PC-9 (cell line): ENCODE results near the gene DENND4A. TPM values are rescaled to one million over a fixed set of nuclear protein-coding genes. Genes with fewer than 3 reads are reported as not detected.

Experiments
- BruUV-seq: library from RNA; stranded (reverse); fragments of 400-500 nt; replicated peaks from 2 replicates; lab custom pipeline; 2021; lab: Mats Ljungman, UMichigan
- CTCF ChIA-PET: fragments of 300-600 bp; sonication (Branson Sonifier 250); formaldehyde crosslinking; loops from one replicate; lab custom pipeline; 2022; ENCODE audit warnings: antibody characterized with exemption; lab: Charles Lee
- POLR2A ChIA-PET: fragments of 300-600 bp; sonication (Branson Sonifier 250); formaldehyde crosslinking; loops from one replicate; lab custom pipeline; 2022; ENCODE audit warnings: antibody characterized with exemption; ENCODE audit not compliant: unreplicated experiment; lab: Charles Lee
- DNase-seq, 2 experiments: peaks; one replicate each; pipeline versions ENCODE4 v3.0.0 to v3.0.0-alpha.2; 2015 to 2022; ENCODE audit warnings: mixed read lengths in 1 of 2
- H2AFZ ChIP-seq: fragments of 200-600 bp; sonication (generic); 2 replicates; pipeline ENCODE4 v1.8.1; 2017; ENCODE audit warnings: antibody characterized with exemption
- H3F3A ChIP-seq: fragments of 200-600 bp; sonication (generic); 2 replicates; pipeline ENCODE4 v1.8.1; 2017; ENCODE audit warnings: antibody characterized with exemption, mild to moderate bottlenecking, low read depth; ENCODE audit not compliant: insufficient read depth
- H3K27ac ChIP-seq: fragments of 200-600 bp; sonication (generic); 2 replicates; pipeline ENCODE4 v1.6.1; 2016; ENCODE audit warnings: mixed run types
- H3K27me3 ChIP-seq: fragments of 200-600 bp; sonication (generic); 2 replicates; pipeline ENCODE4 v1.6.1; 2016; ENCODE audit warnings: low read depth, mixed run types; ENCODE audit not compliant: insufficient read depth
- H3K36me3 ChIP-seq: fragments of 200-600 bp; sonication (generic); 2 replicates; pipeline ENCODE4 v1.6.1; 2016; ENCODE audit warnings: low read depth, mixed run types
- H3K4me1 ChIP-seq: fragments of 200-600 bp; sonication (generic); replicated peaks from 2 replicates; pipeline ENCODE4 v1.6.1; 2016; ENCODE audit warnings: mixed run types; ENCODE audit not compliant: insufficient read depth
- H3K4me2 ChIP-seq: fragments of 200-600 bp; sonication (generic); 2 replicates; pipeline ENCODE4 v1.6.1; 2017; ENCODE audit warnings: mixed run types
- H3K4me3 ChIP-seq: fragments of 200-600 bp; sonication (generic); 2 replicates; pipeline ENCODE4 v1.6.1; 2016; ENCODE audit warnings: mixed run types
- H3K79me2 ChIP-seq: fragments of 200-600 bp; sonication (generic); 2 replicates; pipeline ENCODE4 v1.6.1; 2017; ENCODE audit warnings: low read depth, mixed run types
- H3K9me2 ChIP-seq: fragments of 200-600 bp; sonication (generic); 2 replicates; pipeline ENCODE4 v1.8.1; 2017; ENCODE audit warnings: mild to moderate bottlenecking; ENCODE audit not compliant: insufficient read depth
- H3K9me3 ChIP-seq: fragments of 200-600 bp; sonication (generic); 2 replicates; pipeline ENCODE4 v1.8.1; 2016; ENCODE audit warnings: low read depth; ENCODE audit not compliant: insufficient read depth
- H4K20me1 ChIP-seq: fragments of 200-600 bp; sonication (generic); 2 replicates; pipeline ENCODE4 v1.8.1; 2017; ENCODE audit not compliant: insufficient read depth
- EZH2 ChIP-seq: fragments of 200-600 bp; sonication (generic); IDR thresholded peaks from 2 replicates; pipeline ENCODE4 v1.8.0; 2017; ENCODE audit warnings: antibody characterized with exemption, low read depth
- intact Hi-C: fragments of 100-400 bp; cut with micrococcal nuclease; formaldehyde crosslinking; loops from one replicate; pipeline ENCODE4 v1.10.0; 2022; ENCODE audit not compliant: unreplicated experiment
- total RNA-seq: library from RNA; stranded (reverse); gene quantifications from 2 replicates; pipeline ENCODE4 v1.2.3, GENCODE V29; 2021
- TF ChIP-seq, protein P1 (sequence below): fragments of 200-600 bp; sonication (generic); conservative IDR thresholded peaks from 2 replicates; pipeline ENCODE4 v1.6.1; 2017; ENCODE audit warnings: mixed run types, antibody characterized with exemption, mild to moderate bottlenecking, moderate library complexity

The DENND4A gene
- total RNA-seq, 1 experiment from 2014 or later: 16.3 TPM

DNA sequence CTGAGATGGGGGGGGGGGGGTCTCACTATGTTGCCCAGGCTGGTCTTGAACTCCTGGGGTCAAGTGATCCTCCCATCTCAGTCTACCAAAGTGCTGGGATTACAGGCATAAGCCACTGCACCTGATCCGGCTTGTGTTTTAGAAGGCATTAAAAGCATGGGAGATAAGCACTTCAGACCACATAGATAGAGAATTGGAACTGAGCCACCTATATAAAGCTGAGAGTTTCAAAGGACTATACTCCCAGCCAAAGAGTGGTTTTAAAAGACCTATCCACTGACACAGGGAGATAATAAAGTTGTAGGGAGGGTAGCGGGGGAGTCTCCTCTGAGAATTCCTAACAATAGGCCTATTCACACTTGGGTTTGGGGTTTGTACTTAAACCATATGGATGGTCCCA lies 34.8 kb downstream of the DENND4A start:
- no peaks in the 10 kb centered on the region for H3K9me3 ChIP-seq
- no peaks in the 10 kb centered on the region for H3F3A ChIP-seq
- no peak for DNase-seq
- H4K20me1 ChIP-seq: no peaks in the 10 kb centered on the region
- no peaks in the 10 kb centered on the region for H3K27me3 ChIP-seq
- BruUV-seq: no TSS peak
- no peak overlapping the region for H3K4me2 ChIP-seq
- H3K27ac ChIP-seq: no peak overlapping the region
- no peak overlapping the region for H2AFZ ChIP-seq
- intact Hi-C loops: no loop called here
- ChIA-PET POLR2A (no interaction called here), CTCF (no interaction called here)
- TF ChIP-seq, protein P1, sequence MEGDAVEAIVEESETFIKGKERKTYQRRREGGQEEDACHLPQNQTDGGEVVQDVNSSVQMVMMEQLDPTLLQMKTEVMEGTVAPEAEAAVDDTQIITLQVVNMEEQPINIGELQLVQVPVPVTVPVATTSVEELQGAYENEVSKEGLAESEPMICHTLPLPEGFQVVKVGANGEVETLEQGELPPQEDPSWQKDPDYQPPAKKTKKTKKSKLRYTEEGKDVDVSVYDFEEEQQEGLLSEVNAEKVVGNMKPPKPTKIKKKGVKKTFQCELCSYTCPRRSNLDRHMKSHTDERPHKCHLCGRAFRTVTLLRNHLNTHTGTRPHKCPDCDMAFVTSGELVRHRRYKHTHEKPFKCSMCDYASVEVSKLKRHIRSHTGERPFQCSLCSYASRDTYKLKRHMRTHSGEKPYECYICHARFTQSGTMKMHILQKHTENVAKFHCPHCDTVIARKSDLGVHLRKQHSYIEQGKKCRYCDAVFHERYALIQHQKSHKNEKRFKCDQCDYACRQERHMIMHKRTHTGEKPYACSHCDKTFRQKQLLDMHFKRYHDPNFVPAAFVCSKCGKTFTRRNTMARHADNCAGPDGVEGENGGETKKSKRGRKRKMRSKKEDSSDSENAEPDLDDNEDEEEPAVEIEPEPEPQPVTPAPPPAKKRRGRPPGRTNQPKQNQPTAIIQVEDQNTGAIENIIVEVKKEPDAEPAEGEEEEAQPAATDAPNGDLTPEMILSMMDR: no peak
- no peak for TF ChIP-seq EZH2
- H3K4me3 ChIP-seq: no peak overlapping the region
- H3K4me1 ChIP-seq: no peaks in the 10 kb centered on the region
- no peaks in the 10 kb centered on the region for H3K36me3 ChIP-seq
- H3K79me2 ChIP-seq: no peaks in the 10 kb centered on the region
- H3K9me2 ChIP-seq: no peaks in the 10 kb centered on the region

DNA sequence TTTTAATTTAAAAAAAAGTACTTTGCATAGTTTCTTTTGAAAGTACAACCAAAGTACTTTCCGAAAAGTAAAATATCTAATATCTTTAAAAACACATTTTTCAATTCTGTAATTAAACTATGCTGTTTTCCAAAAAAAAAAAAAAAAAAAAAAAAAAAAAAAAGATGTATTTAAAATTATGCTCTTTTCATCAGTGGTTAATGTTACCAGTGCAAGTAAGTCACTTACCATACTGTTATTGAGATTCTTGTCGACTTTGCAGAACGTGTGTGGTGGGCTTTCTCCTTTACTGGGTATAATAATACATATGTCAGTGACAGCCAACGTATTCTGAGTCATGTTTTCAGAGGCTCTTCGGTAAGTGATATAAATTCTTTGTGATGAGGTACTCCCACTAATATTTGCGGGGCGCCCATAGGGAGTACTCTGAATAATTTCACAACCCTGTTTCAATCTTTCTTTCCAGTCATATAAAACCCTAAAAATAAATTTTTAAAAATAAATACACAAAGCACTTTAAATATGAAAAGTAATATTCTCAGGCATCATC lies 39.9 kb downstream of the DENND4A start:
- ChIA-PET POLR2A (no interaction called here), CTCF (no interaction called here)
- Histone ChIP-seq H3F3A (no peaks in the 10 kb centered on the region), H4K20me1 (no peaks in the 10 kb centered on the region), H3K4me3 (no peak overlapping the region), H3K36me3 (no peaks in the 10 kb centered on the region), H3K79me2 (no peaks in the 10 kb centered on the region), H3K27ac (no peak overlapping the region), H3K4me1 (no peaks in the 10 kb centered on the region), H3K9me2 (no peaks in the 10 kb centered on the region), H3K27me3 (no peaks in the 10 kb centered on the region), H3K9me3 (no peaks in the 10 kb centered on the region), H3K4me2 (no peak overlapping the region), H2AFZ (no peak overlapping the region)
- BruUV-seq: no TSS peak
- intact Hi-C loops: no loop called here
- TF ChIP-seq EZH2: no peak
- TF ChIP-seq, protein P1: no peak
- DNase-seq: no peak

DNA sequence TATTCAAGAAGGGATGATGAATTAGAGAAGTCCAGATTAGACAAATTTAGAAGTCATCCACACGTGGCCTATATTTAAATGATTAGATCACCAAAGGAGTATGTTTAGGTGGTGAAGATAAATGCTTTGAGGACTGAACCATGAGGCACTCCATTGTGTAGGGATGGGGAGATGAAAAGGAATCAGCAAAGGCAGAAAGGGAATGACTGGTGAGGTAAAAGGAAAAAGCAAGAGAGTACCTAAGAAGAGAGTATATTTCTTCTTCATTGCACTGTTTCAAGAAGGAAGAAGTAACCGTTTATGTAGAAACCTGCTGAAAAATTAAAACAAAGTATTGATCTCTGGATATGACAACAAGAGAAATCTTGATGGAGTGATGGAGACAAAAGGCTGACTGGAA lies 40.7 kb downstream of the DENND4A start:
- POLR2A ChIA-PET: no interaction called here
- H3F3A ChIP-seq: no peaks in the 10 kb centered on the region
- no peaks in the 10 kb centered on the region for H3K9me2 ChIP-seq
- TF ChIP-seq, protein P1: no peak
- TF ChIP-seq EZH2: no peak
- H3K4me1 ChIP-seq: no peaks in the 10 kb centered on the region
- H2AFZ ChIP-seq: no peak overlapping the region
- no peaks in the 10 kb centered on the region for H3K79me2 ChIP-seq
- no peak for DNase-seq
- BruUV-seq: no TSS peak
- intact Hi-C loops: no loop called here
- H3K27ac ChIP-seq: no peak overlapping the region
- no peak overlapping the region for H3K4me2 ChIP-seq
- H3K4me3 ChIP-seq: no peak overlapping the region
- no peaks in the 10 kb centered on the region for H3K9me3 ChIP-seq
- CTCF ChIA-PET: no interaction called here
- H4K20me1 ChIP-seq: no peaks in the 10 kb centered on the region
- no peaks in the 10 kb centered on the region for H3K27me3 ChIP-seq
- H3K36me3 ChIP-seq: no peaks in the 10 kb centered on the region
